Endodermal cell (in vitro differentiated cells): ENCODE results near the gene TBXA2R. TPM values are rescaled to one million over a fixed set of nuclear protein-coding genes. Genes with fewer than 3 reads are reported as not detected.

Experiments used
- DNase-seq: peaks from one replicate; pipeline ENCODE4 v3.0.0-alpha.2; 2017
- H3K27ac ChIP-seq: 2 replicates; pipeline ENCODE4 v1.5.1; 2013; ENCODE audit warnings: mild to moderate bottlenecking, low read depth, low read length, moderate library complexity
- H3K27me3 ChIP-seq: 2 replicates; pipeline ENCODE4 v1.6.1; 2013; ENCODE audit warnings: mild to moderate bottlenecking, low read length, moderate library complexity; ENCODE audit not compliant: insufficient read depth, control insufficient read depth, poor library complexity, severe bottlenecking
- H3K36me3 ChIP-seq: 2 replicates; pipeline ENCODE4 v1.7.0; 2013; ENCODE audit warnings: mild to moderate bottlenecking, low read length, moderate library complexity; ENCODE audit not compliant: control insufficient read depth, insufficient read depth
- H3K4me1 ChIP-seq: one replicate; pipeline ENCODE4 v1.7.0; 2013; ENCODE audit warnings: low read length; ENCODE audit not compliant: control insufficient read depth, insufficient read depth
- H3K4me3 ChIP-seq: 2 replicates; pipeline ENCODE4 v1.5.1; 2013; ENCODE audit warnings: mild to moderate bottlenecking, low read length, moderate library complexity
- H3K9ac ChIP-seq: 2 replicates; pipeline ENCODE4 v1.6.1; 2013; ENCODE audit warnings: mild to moderate bottlenecking, low read length, moderate library complexity; ENCODE audit not compliant: poor library complexity, severe bottlenecking; ENCODE audit errors: extremely low read depth
- H3K9me3 ChIP-seq: 2 replicates; pipeline ENCODE4 v1.6.1; 2013; ENCODE audit warnings: mild to moderate bottlenecking, low read length, moderate library complexity; ENCODE audit not compliant: control insufficient read depth
- H3K27ac Mint-ChIP-seq: 2 replicates; pipeline ENCODE4 v1.8.0; 2020; ENCODE audit warnings: mixed read lengths
- H3K27me3 Mint-ChIP-seq: 2 replicates; pipeline ENCODE4 v1.8.0; 2021; ENCODE audit warnings: mild to moderate bottlenecking, mixed read lengths; ENCODE audit not compliant: insufficient read depth
- H3K36me3 Mint-ChIP-seq: 2 replicates; pipeline ENCODE4 v1.8.0; 2020; ENCODE audit warnings: low read depth, mixed read lengths
- H3K4me1 Mint-ChIP-seq: 2 replicates; pipeline ENCODE4 v1.8.0; 2020; ENCODE audit warnings: mixed read lengths
- H3K4me3 Mint-ChIP-seq: 2 replicates; pipeline ENCODE4 v1.8.0; 2020; ENCODE audit warnings: mild to moderate bottlenecking, moderate library complexity, mixed read lengths
- H3K9me3 Mint-ChIP-seq: 2 replicates; pipeline ENCODE4 v1.8.0; 2020; ENCODE audit warnings: mild to moderate bottlenecking, mixed read lengths
- CTCF ChIP-seq: fragments of 200-600 bp; sonication (generic); conservative IDR thresholded peaks from 2 replicates; pipeline ENCODE4 v1.5.0; 2021; ENCODE audit warnings: antibody characterized with exemption, mild to moderate bottlenecking
- WGBS, 2 experiments: methylation state at CpG; one replicate each; pipeline versions ENCODE4 v1.1.5 to v1.1.7; 2013; ENCODE audit warnings: missing lambda C conversion rate in 2 of 2, mixed read lengths in 1 of 2; ENCODE audit not compliant: insufficient coverage in 1 of 2, insufficient read length in 1 of 2; 5-methylcytosine and 5-hydroxymethylcytosine counted together
- total RNA-seq, 2 donors: library from RNA; stranded (reverse); fragmentation: NEBNext Ultra II Directional in 1 of 2; extraction: Animal tissue kit (Norgen Biotek cat#: 25700) in 1 of 2; gene quantifications; 2 replicates in 1 of 2; 3 replicates in 1 of 2; pipeline ENCODE4 v1.2.1, GENCODE V29; 2021

Gene TBXA2R
- total RNA-seq, 2 donors from 2014 or later, result 0.29 to 0.42 TPM

GRCh38 chr19:3591876-3592613 is 14.6 kb downstream of the TBXA2R start:
- Mint-ChIP-seq H3K27me3 (peaks cover 42% of the 10 kb centered on the region), H3K4me3 (no peak overlapping the region), H3K4me1 (no peaks in the 10 kb centered on the region), H3K27ac (no peak overlapping the region), H3K9me3 (peaks cover 8% of the 10 kb centered on the region), H3K36me3 (no peaks in the 10 kb centered on the region)
- WGBS, 2 experiments, result 88 to 90% methylated on average over 9 of the region's 9 CpGs
- TF ChIP-seq CTCF, result no peak
- Histone ChIP-seq H3K9ac (no peak overlapping the region), H3K9me3 (no peaks in the 10 kb centered on the region), H3K36me3 (no peaks in the 10 kb centered on the region), H3K27ac (no peak overlapping the region), H3K27me3 (peaks cover 11% of the 10 kb centered on the region), H3K4me1 (no peaks in the 10 kb centered on the region), H3K4me3 (no peak overlapping the region)
- DNase-seq, result no peak

DNA sequence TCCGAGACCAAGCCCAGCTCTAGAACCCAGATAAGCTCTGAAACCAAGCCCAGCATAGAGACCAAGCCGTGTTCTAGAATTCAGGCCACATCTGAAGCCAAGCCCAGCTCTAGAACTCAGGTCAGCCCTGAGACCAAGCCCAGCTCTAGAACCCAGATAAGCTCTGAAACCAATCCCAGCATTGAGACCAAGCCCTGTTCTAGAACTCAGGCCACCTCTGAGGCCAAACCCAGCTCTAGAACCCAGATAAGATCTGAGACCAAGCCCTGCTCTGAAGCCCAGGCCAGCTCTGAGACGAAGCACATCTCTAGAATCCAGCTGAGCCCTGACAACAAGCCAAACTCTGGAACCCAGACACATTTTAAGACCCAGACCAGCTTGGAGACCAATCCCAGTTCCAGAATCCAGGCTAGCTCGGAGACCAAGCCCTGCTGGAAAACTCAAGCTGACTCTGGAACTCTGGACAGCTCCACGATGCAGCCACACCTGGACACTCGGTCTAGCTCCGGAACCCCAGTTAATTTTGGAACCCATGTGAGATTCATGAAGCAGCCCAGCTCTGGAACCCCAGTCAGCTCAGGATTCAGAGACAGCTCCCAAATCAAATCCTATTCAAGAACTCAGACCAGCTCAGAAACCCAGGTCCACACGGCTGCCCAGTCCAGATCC is 15.6 kb downstream of the TBXA2R start:
- H3K27ac ChIP-seq, result no peak overlapping the region
- WGBS, 2 experiments, result 82 to 86% methylated on average over 7 to 8 of the region's 8 CpGs
- no peak overlapping the region for H3K9ac ChIP-seq
- H3K27ac Mint-ChIP-seq, result no peak overlapping the region
- H3K27me3 Mint-ChIP-seq, result peaks cover 51% of the 10 kb centered on the region
- peaks cover 8% of the 10 kb centered on the region for H3K9me3 Mint-ChIP-seq
- H3K36me3 ChIP-seq, result no peaks in the 10 kb centered on the region
- H3K27me3 ChIP-seq, result peaks cover 20% of the 10 kb centered on the region
- DNase-seq, result no peak
- H3K4me3 Mint-ChIP-seq, result no peak overlapping the region
- H3K9me3 ChIP-seq, result no peaks in the 10 kb centered on the region
- H3K4me1 ChIP-seq, result no peaks in the 10 kb centered on the region
- TF ChIP-seq CTCF, result no peak
- H3K4me3 ChIP-seq, result no peak overlapping the region
- no peaks in the 10 kb centered on the region for H3K36me3 Mint-ChIP-seq
- no peaks in the 10 kb centered on the region for H3K4me1 Mint-ChIP-seq

GRCh38 chr19:3589949-3590348 is 16.7 kb downstream of the TBXA2R start:
- Histone ChIP-seq H3K4me3 (no peak overlapping the region), H3K27me3 (peaks cover 30% of the 10 kb centered on the region), H3K27ac (no peak overlapping the region), H3K9me3 (no peaks in the 10 kb centered on the region), H3K9ac (no peak overlapping the region), H3K36me3 (no peaks in the 10 kb centered on the region), H3K4me1 (no peaks in the 10 kb centered on the region)
- no peaks in the 10 kb centered on the region for H3K4me1 Mint-ChIP-seq
- TF ChIP-seq CTCF, result no peak
- WGBS, 2 experiments, result 89 to 100% methylated on average over 5 to 22 of the region's 22 CpGs
- H3K9me3 Mint-ChIP-seq, result peaks cover 8% of the 10 kb centered on the region
- H3K4me3 Mint-ChIP-seq, result no peak overlapping the region
- no peak overlapping the region for H3K27ac Mint-ChIP-seq
- DNase-seq, result no peak
- H3K36me3 Mint-ChIP-seq, result no peaks in the 10 kb centered on the region
- peaks cover 58% of the 10 kb centered on the region for H3K27me3 Mint-ChIP-seq
